Esophagus squamous epithelium (tissue), 5 donors: ENCODE data around the gene CTCF. TPM values are rescaled to one million over a fixed set of nuclear protein-coding genes. Genes with fewer than 3 reads are reported as not detected.

ENCODE experiments used
- DNase-seq: peaks from one replicate; lab custom pipeline; 2025; lab: John Stamatoyannopoulos, UW
- H3K27ac ChIP-seq, 4 donors: fragments of 200-600 bp; sonication (generic); one replicate each; pipeline ENCODE4 v1.5.1; 2016 to 2019; ENCODE audit warnings: mild to moderate bottlenecking in 1 of 4
- H3K27me3 ChIP-seq, 4 donors: fragments of 200-600 bp; sonication (generic); 1 replicate in 3 of 4; 2 replicates in 1 of 4; pipeline versions ENCODE4 v1.5.1 to v1.6.0; 2017 to 2021; ENCODE audit warnings: antibody characterized with exemption in 1 of 4
- H3K36me3 ChIP-seq, 3 donors: fragments of 200-600 bp; sonication (generic); one replicate each; pipeline ENCODE4 v1.5.1; 2016 to 2019
- H3K4me1 ChIP-seq, 3 donors: fragments of 200-600 bp; sonication (generic); one replicate each; pipeline ENCODE4 v1.5.1; 2017 to 2019
- H3K4me3 ChIP-seq, 4 donors: fragments of 200-600 bp; sonication (generic); 1 replicate in 3 of 4; 2 replicates in 1 of 4; pipeline ENCODE4 v1.5.1; 2016 to 2019; ENCODE audit warnings: mild to moderate bottlenecking in 2 of 4, moderate library complexity in 1 of 4
- H3K9me3 ChIP-seq, 3 donors: fragments of 200-600 bp; sonication (generic); one replicate each; pipeline ENCODE4 v1.5.1; 2016 to 2019
- POLR2A ChIP-seq, 4 donors: fragments of 450-650 bp; IDR thresholded peaks; one replicate each; pipeline ENCODE4 v1.6.1; 2017; ENCODE audit warnings: antibody characterized with exemption in 4 of 4, mild to moderate bottlenecking in 4 of 4, moderate library complexity in 3 of 4
- WGBS, 2 donors: methylation state at CpG; one replicate each; pipeline ENCODE4 v1.1.5; 2018; 5-methylcytosine and 5-hydroxymethylcytosine counted together
- intact Hi-C: fragments of 100-400 bp; cut with DNase I; formaldehyde crosslinking; loops from one replicate; pipeline ENCODE4 v1.15.0; 2022
- total RNA-seq, 4 donors: library from RNA; depleted of rRNA; stranded (reverse); fragments of >200 nt; gene quantifications; one replicate each; pipeline ENCODE4 v1.1.0, GENCODE V29; 2016
- TF ChIP-seq, protein P1 (sequence below), 6 experiments: fragments of 450-650 bp in 4 of 6; fragments of 200-600 bp in 2 of 6; sonication (generic) in 2 of 6; IDR thresholded peaks; one replicate each; pipeline ENCODE4 v1.5.1; 2016 to 2019; ENCODE audit warnings: antibody characterized with exemption in 6 of 6, mild to moderate bottlenecking in 4 of 6, moderate library complexity in 4 of 6
- donor health status: DM: yes; HTN: yes; CAD: no.

The CTCF gene
- total RNA-seq, 4 donors from 2014 or later = 29.9 to 35.5 (median 33.5) TPM

DNA sequence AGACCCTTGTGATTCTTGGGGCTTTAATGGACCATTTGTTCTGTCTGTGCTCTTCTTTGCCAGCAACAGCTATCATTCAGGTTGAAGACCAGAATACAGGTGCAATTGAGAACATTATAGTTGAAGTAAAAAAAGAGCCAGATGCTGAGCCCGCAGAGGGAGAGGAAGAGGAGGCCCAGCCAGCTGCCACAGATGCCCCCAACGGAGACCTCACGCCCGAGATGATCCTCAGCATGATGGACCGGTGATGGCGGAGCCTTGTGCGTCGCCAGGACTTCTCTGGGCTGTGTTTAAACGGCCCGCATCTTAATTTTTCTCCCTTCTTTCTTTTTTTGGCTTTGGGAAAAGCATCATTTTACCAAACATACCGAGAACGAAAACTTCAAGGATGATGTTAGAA lies 75.3 kb downstream of the CTCF start:
- no peak overlapping the region for H3K27ac ChIP-seq
- WGBS, 2 donors = 83 to 89% methylated on average over 12 of the region's 12 CpGs
- H3K36me3 ChIP-seq = peaks cover 6 to 75% (median 42%) of the 10 kb centered on the region in 3 donors
- intact Hi-C loops = no loop called here
- TF ChIP-seq, protein P1, sequence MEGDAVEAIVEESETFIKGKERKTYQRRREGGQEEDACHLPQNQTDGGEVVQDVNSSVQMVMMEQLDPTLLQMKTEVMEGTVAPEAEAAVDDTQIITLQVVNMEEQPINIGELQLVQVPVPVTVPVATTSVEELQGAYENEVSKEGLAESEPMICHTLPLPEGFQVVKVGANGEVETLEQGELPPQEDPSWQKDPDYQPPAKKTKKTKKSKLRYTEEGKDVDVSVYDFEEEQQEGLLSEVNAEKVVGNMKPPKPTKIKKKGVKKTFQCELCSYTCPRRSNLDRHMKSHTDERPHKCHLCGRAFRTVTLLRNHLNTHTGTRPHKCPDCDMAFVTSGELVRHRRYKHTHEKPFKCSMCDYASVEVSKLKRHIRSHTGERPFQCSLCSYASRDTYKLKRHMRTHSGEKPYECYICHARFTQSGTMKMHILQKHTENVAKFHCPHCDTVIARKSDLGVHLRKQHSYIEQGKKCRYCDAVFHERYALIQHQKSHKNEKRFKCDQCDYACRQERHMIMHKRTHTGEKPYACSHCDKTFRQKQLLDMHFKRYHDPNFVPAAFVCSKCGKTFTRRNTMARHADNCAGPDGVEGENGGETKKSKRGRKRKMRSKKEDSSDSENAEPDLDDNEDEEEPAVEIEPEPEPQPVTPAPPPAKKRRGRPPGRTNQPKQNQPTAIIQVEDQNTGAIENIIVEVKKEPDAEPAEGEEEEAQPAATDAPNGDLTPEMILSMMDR (IDR thresholded peaks at IDR 0.05) = no peak
- TF ChIP-seq POLR2A (IDR thresholded peaks at IDR 0.05) = no peak
- no peaks in the 10 kb centered on the region for H3K27me3 ChIP-seq
- H3K4me1 ChIP-seq = peaks cover 0 to 20% (median 9%) of the 10 kb centered on the region in 3 donors
- no peak overlapping the region for H3K4me3 ChIP-seq
- DNase-seq = no peak
- H3K9me3 ChIP-seq = no peaks in the 10 kb centered on the region

DNA sequence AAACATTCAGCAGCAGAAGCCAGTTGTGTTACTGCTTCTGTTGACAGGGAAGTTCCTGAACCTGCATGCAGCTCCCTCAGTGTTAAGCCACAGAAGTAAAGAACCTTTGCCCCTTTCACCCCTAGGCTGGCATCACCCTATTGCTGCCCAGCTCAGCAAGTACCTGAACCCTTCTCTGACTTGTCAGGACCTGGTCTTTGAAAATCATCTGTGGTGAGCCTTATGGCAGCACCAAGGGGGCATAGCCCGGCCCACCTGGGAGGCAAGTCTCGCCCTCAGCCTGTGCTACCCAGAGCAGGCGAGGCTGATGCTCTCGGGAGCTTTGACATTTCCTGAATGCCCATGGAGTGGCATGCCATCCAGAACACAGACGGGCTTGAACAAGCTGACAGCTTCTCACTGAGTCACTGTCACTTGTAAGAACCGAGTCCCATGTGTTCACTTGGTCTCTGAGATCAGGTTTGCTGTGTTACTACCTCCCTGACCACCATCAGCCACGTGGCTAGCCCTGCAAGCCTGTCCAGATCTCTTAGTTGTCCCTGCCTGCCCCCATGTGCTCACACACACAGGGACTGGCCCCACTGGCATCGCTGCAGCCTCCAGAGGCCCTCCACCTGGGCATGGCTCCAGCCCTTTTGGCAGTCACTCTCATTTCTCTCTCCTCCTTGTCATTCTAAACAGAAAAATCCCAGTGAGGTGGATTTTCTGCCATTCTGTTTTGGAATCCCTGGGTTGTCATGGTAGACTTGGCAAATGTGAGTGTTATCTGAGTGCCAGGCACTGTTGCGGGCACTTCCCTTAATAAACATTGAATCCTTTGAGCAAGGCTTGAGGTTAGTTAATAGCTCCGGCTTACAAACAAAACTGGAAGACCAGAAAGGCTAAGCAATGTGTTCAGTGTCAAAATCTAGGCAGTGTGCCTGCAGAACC lies 79.7 kb downstream of the CTCF start:
- H3K4me3 ChIP-seq = no peak overlapping the region
- peaks cover 11 to 40% (median 14%) of the 10 kb centered on the region in 3 donors for H3K4me1 ChIP-seq
- H3K27ac ChIP-seq = peak overlapping the region in 3 of 4 donors; percentile 32 to 68 (median 34)
- DNase-seq = no peak
- no peaks in the 10 kb centered on the region for H3K9me3 ChIP-seq
- intact Hi-C loops = no loop called here
- 14 to 20% methylated on average over 4 to 10 of the region's 10 CpGs for WGBS, 2 donors
- H3K27me3 ChIP-seq = peaks cover 0 to 29% (median 5%) of the 10 kb centered on the region in 4 donors
- H3K36me3 ChIP-seq = peaks cover 6 to 31% (median 22%) of the 10 kb centered on the region in 3 donors
- TF ChIP-seq, protein P1 (IDR thresholded peaks at IDR 0.05) = no peak
- no peak for TF ChIP-seq POLR2A (IDR thresholded peaks at IDR 0.05)

DNA sequence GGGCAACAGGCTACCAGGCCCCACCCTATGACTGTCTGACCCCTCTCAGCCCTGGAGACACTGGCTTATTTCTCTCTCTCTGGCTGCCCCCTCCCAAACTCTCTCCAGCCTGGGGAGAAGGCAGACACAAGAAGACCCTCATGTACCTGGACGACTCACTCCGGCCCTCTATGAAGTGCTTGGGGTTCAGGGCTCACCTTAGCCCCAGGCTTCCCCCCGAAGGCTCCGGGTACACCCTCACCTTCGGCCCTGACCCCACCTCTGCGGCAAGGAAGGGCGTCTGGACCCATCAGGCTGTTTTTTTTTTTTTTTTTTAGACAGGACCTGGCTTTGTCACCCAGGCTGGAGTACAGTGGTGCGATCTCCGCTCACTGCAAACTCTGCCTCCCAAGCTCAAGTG lies 81.7 kb downstream of the CTCF start:
- peaks cover 11 to 60% (median 14%) of the 10 kb centered on the region in 3 donors for H3K4me1 ChIP-seq
- intact Hi-C loops = no loop called here
- 84 to 85% methylated on average over 7 to 9 of the region's 9 CpGs for WGBS, 2 donors
- H3K4me3 ChIP-seq = no peak overlapping the region
- peaks cover 11 to 49% (median 15%) of the 10 kb centered on the region in 4 donors for H3K27me3 ChIP-seq
- H3K9me3 ChIP-seq = no peaks in the 10 kb centered on the region
- H3K27ac ChIP-seq = no peak overlapping the region
- no peak for DNase-seq
- peaks cover 2 to 11% (median 6%) of the 10 kb centered on the region in 3 donors for H3K36me3 ChIP-seq
- no peak for TF ChIP-seq POLR2A (IDR thresholded peaks at IDR 0.05)
- TF ChIP-seq, protein P1 (IDR thresholded peaks at IDR 0.05) = no peak

DNA sequence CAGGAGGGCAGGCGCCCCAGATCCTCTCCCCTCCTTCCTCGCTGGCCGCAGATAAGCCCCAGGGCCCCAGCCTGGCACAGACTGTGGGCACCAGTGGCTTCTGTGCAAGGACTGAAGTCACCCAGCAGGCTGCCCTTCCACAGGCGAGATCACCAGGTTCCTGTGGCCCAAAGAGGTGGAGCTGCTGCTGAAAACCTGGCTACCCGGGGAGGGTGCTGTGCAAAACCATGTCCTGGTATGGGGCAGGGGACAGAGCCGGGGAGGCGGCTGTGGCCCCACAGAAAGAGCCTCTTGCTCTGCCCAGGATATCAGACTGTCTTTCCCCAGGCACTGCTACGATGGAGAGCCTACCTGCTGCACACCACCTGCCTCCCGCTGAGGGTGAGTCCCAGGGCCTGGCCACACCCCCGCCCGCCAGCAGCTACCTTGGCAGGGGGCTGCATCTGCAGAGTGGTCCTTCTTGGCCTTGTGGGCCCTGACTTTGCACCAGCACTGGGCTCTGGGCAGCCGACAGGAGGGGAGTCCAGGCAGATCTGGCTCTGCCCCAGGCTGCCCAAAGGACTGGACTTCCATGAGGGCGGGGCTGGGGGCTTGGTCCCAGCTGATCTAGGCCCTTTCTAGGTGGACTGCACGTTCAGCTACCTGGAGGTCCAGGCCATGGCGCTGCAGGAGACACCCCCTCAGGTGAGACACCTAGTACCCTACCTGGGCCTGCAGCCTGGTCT lies 83.2 kb downstream of the CTCF start:
- TF ChIP-seq, protein P1 (IDR thresholded peaks at IDR 0.05) = no peak
- no peak for TF ChIP-seq POLR2A (IDR thresholded peaks at IDR 0.05)
- peak overlapping the region in 2 of 4 donors; percentile 25 to 63 for H3K27ac ChIP-seq
- peaks cover 14 to 64% (median 20%) of the 10 kb centered on the region in 4 donors for H3K27me3 ChIP-seq
- 86 to 100% methylated on average over 3 of the region's 15 CpGs for WGBS, 2 donors
- H3K4me3 ChIP-seq = peak overlapping the region; percentile 7 to 65 (median 28)
- no peak for DNase-seq
- intact Hi-C loops = no loop called here
- no peaks in the 10 kb centered on the region for H3K9me3 ChIP-seq
- H3K4me1 ChIP-seq = peaks cover 11 to 70% (median 14%) of the 10 kb centered on the region in 3 donors
- H3K36me3 ChIP-seq = no peaks in the 10 kb centered on the region
